ENCODE data around the gene CD79B. TPM values are rescaled to one million over a fixed set of nuclear protein-coding genes. Genes with fewer than 3 reads are reported as not detected.
A peak's percentile ranks its signal among the peaks of the same experiment; 100 is the strongest.
"Not testable (repeated sequence)": the region's sequence is repeated elsewhere in the genome, so short reads cannot be mapped to it uniquely, and the experiment has no call there.

Gene CD79B
- total RNA-seq, 1 experiment from 2014 or later = not detected

DNA sequence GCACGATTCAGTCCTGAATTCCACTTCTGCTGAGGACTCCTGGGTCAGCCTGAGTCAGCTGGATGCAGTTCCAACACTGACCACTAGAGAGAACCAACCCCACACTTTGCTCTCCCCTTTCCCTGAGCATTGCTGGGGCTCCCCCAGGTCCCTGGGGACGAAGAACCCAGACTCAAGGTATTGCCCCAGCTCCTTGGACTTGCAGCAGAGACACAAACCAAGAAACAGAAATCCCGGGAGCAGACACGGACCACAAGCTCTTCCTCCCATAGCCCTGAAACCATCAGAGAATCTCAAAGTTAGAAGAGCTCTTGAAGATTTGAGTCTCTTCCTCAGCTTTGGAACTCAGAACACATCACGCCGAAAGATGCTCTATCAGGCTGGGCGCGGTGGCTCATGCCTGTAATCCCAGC lies 12.8 kb downstream of the CD79B start:
- Histone ChIP-seq H3K9me3 (no peaks in the 10 kb centered on the region), H3K36me3 (ENCODE audit: control insufficient read depth, insufficient read depth, low read length) (no peaks in the 10 kb centered on the region), H3K4me3 (ENCODE audit: low read depth, low read length) (no peak overlapping the region), H3K27me3 (replicated peaks; ENCODE audit: control insufficient read depth, insufficient read depth, low read length) (no peaks in the 10 kb centered on the region), H3K4me1 (no peaks in the 10 kb centered on the region)
- ChIA-PET POLR2A (no interaction called here), CTCF (interaction anchor here (0.9 to 3.2 kb wide), 11 partner anchors 21 to 309 kb away, joined by 3 to 41 read pairs (median 5); no protein-coding TSS in a partner anchor)
- Mint-ChIP-seq H3K4me1 (ENCODE audit: low read depth, unreplicated experiment) (no peaks in the 10 kb centered on the region), H3K9me3 (ENCODE audit: unreplicated experiment) (no peaks in the 10 kb centered on the region), H3K27ac (ENCODE audit: unreplicated experiment) (no peak overlapping the region), H3K4me3 (ENCODE audit: unreplicated experiment) (no peak overlapping the region), H3K27me3 (ENCODE audit: insufficient read depth, unreplicated experiment) (peaks cover 18% of the 10 kb centered on the region), H3K36me3 (ENCODE audit: insufficient read depth, unreplicated experiment) (no peaks in the 10 kb centered on the region)
- intact Hi-C loops (cut with micrococcal nuclease; ENCODE audit: unreplicated experiment) = loop anchor here (1.0 kb wide), 3 partner anchors 27 to 106 kb away; no protein-coding TSS in a partner anchor
- no TSS peak for BruUV-seq (replicated peaks)
- TF ChIP-seq, protein P1, sequence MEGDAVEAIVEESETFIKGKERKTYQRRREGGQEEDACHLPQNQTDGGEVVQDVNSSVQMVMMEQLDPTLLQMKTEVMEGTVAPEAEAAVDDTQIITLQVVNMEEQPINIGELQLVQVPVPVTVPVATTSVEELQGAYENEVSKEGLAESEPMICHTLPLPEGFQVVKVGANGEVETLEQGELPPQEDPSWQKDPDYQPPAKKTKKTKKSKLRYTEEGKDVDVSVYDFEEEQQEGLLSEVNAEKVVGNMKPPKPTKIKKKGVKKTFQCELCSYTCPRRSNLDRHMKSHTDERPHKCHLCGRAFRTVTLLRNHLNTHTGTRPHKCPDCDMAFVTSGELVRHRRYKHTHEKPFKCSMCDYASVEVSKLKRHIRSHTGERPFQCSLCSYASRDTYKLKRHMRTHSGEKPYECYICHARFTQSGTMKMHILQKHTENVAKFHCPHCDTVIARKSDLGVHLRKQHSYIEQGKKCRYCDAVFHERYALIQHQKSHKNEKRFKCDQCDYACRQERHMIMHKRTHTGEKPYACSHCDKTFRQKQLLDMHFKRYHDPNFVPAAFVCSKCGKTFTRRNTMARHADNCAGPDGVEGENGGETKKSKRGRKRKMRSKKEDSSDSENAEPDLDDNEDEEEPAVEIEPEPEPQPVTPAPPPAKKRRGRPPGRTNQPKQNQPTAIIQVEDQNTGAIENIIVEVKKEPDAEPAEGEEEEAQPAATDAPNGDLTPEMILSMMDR (IDR thresholded peaks at IDR 0.05; ENCODE audit: insufficient read depth in 1 of 2, low read depth in 1 of 2, low read length in 1 of 2, severe bottlenecking in 1 of 2, unreplicated experiment in 1 of 2) = peak; percentile 92 to 94
- DNase-seq = peak; percentile 66 to 77

GRCh38 chr17:63918789-63919305 lies 13.3 kb downstream of the CD79B start, which contains the start of gene GH1:
Gene GH1, minus strand, starts transcription at chr17:63918839. Its CDS starts 63 bp downstream, at chr17:63918776.
- H3K36me3 Mint-ChIP-seq (ENCODE audit: insufficient read depth, unreplicated experiment); H3K4me3 ChIP-seq (ENCODE audit: low read depth, low read length); H3K36me3 ChIP-seq (ENCODE audit: control insufficient read depth, insufficient read depth, low read length); H3K27ac Mint-ChIP-seq (ENCODE audit: unreplicated experiment); H3K9me3 ChIP-seq; H3K4me1 Mint-ChIP-seq (ENCODE audit: low read depth, unreplicated experiment); H3K9me3 Mint-ChIP-seq (ENCODE audit: unreplicated experiment); H3K4me1 ChIP-seq; POLR2A ChIA-PET; H3K27me3 ChIP-seq (replicated peaks; ENCODE audit: control insufficient read depth, insufficient read depth, low read length); H3K4me3 Mint-ChIP-seq (ENCODE audit: unreplicated experiment); DNase-seq; BruUV-seq (replicated peaks): not testable (repeated sequence)
- CTCF ChIA-PET = interaction anchor here (0.6 to 3.2 kb wide), 10 partner anchors 21 to 310 kb away, joined by 3 to 41 read pairs (median 6); no protein-coding TSS in a partner anchor
- intact Hi-C loops (cut with micrococcal nuclease; ENCODE audit: unreplicated experiment) = loop anchor here (1.0 kb wide), 3 partner anchors 27 to 106 kb away; no protein-coding TSS in a partner anchor
- H3K27me3 Mint-ChIP-seq (ENCODE audit: insufficient read depth, unreplicated experiment) = peaks cover 17% of the 10 kb centered on the region

GRCh38 chr17:63918305-63918704 lies 13.8 kb downstream of the CD79B start:
- Mint-ChIP-seq H3K9me3 (ENCODE audit: unreplicated experiment) (no peaks in the 10 kb centered on the region), H3K27ac (ENCODE audit: unreplicated experiment) (no peak overlapping the region), H3K36me3 (ENCODE audit: insufficient read depth, unreplicated experiment) (no peaks in the 10 kb centered on the region), H3K4me3 (ENCODE audit: unreplicated experiment) (no peak overlapping the region), H3K4me1 (ENCODE audit: low read depth, unreplicated experiment) (no peaks in the 10 kb centered on the region), H3K27me3 (ENCODE audit: insufficient read depth, unreplicated experiment) (peaks cover 16% of the 10 kb centered on the region)
- peak in 1 of 2 experiments; percentile 44 for DNase-seq
- H3K36me3 ChIP-seq (ENCODE audit: control insufficient read depth, insufficient read depth, low read length) = no peaks in the 10 kb centered on the region
- ChIA-PET CTCF (interaction anchor here (0.6 to 3.2 kb wide), 9 partner anchors 20 to 310 kb away, joined by 3 to 41 read pairs (median 8); no protein-coding TSS in a partner anchor), POLR2A (no interaction called here)
- H3K9me3 ChIP-seq = no peaks in the 10 kb centered on the region
- no TSS peak for BruUV-seq (replicated peaks)
- intact Hi-C loops (cut with micrococcal nuclease; ENCODE audit: unreplicated experiment) = no loop called here
- H3K4me1 ChIP-seq = no peaks in the 10 kb centered on the region
- H3K27me3 ChIP-seq (replicated peaks; ENCODE audit: control insufficient read depth, insufficient read depth, low read length) = no peaks in the 10 kb centered on the region
- TF ChIP-seq, protein P1 (IDR thresholded peaks at IDR 0.05; ENCODE audit: insufficient read depth in 1 of 2, low read depth in 1 of 2, low read length in 1 of 2, severe bottlenecking in 1 of 2, unreplicated experiment in 1 of 2) = peak in 1 of 2 experiments; percentile 35
- no peak overlapping the region for H3K4me3 ChIP-seq (ENCODE audit: low read depth, low read length)
